Measurements from ENCODE around the gene MON1B.
"Not testable (repeated sequence)": the region's sequence is repeated elsewhere in the genome, so short reads cannot be mapped to it uniquely, and the experiment has no call there.

MON1B gene

GRCh38 chr16:77199211-77199610 is 8.2 kb downstream of the MON1B start, which contains the start of gene SYCE1L:
Gene SYCE1L (plus strand): TSS chr16:77199408. CDS start chr16:77199452, 44 bp downstream.
- DNase-seq = no peak

DNA sequence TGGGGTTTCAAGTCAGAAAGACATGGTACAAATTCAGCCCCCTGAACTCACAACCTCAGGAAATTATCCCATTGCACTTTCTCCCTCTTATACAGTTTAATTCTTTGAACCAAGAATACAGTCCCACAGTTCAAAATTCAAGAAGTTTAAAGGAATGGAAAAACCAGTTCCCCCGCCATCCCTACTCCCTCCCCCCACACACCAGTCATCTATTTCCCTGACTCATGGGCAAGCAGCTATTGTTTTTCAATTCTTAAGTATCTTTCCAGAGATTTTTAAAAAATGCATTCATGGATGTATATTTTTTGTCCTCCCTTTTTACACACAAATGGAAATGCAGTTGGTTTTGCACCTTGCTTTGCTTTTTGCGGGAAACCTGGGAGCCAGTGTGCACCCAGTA is 15.5 kb downstream of the MON1B start:
- no peak for DNase-seq

GRCh38 chr16:77207030-77207429 is 16.0 kb downstream of the MON1B start:
- DNase-seq = no peak

GRCh38 chr16:77208382-77208781 is 17.4 kb downstream of the MON1B start:
- DNase-seq = no peak

DNA sequence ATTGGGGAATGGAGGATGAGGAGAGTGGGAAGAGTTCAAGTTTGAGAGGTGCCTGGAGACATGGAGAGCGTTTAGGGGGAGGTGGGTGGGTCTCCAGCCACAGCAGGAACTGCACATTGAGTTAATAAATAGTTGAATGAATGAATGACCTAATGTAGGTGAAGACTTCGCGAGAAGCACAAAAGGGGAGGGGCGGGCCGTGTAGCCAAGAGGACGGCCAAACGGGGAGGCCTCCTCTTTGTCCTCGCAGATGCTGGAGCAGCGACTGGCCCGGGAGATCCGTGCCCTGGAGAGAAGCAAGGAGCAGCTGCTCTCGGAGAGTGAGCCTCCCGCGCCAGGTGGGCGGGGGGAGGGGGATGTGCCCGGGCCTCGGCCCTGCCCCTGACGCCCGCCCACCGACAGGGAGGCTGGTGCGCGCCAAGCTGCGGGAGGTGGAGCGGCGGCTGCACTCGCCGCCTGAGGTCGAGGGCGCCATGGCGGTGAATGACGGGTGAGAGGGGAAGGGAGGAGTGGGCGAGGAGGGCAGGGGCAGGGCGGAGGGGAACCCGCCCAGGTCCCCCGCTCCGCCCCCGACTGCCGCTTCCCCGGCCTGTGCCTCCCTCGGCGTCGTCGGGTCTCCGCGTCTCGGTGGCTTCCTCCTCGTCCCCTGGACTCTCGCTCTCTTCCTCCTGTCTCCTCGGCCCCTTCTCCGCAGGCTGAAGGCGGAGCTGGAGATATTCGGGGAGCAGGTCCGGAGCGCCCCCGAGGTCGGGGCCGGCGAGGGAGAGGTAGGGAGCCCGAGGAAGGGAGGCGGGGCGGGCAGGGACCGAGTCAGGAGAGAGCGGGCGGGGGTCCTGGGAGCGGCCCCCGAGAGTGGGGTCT is 21.1 kb downstream of the MON1B start:
- peak; percentile 61 for DNase-seq

DNA sequence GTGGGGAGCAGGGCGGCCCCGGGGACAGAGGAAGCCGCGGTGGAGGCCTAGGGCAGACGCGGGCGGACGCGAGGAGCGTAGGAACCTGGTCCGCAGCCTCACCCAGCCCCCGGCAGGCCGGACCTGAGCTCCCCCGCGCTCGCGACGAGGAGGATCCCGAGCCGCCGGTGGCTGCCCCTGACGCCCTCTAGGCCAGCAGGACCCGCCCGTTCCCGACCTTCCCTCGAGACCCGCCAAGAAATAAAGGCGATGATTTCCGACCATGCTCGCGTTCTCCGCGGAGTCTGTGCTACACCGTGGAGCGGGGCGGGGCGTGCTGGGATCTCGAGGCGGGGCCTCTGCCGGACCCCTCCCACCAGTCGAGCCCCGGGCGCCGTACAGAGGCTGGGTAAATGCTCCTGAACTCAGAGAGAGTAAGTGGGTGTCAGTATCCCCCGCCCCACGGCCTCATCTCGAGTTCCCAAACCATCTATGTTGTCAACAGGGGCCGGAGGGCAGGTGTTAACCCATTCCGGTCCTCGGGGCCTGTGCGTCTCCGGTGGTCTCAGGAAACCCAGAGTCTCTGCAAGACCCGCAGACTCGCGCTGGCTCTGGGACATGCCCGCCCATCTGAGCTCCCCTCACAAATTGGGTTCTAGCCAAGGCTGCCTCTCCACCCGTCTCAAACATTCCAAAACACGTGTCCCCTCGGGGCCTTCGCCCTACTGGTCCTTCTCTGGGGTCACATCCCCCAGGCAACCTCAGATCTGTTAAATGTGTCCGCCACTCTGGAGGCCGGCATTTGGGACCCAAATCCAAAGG is 22.0 kb downstream of the MON1B start:
- DNase-seq = peak; percentile 19

GRCh38 chr16:77213542-77214106 is 22.6 kb downstream of the MON1B start:
- DNase-seq = no peak

- no peak for DNase-seq
Observed at GRCh38 chr16:77214411-77215138, 23.6 kb downstream of the MON1B start.

- no peak for DNase-seq
Observed at GRCh38 chr16:77219437-77219836, 28.4 kb downstream of the MON1B start.

GRCh38 chr16:77220427-77220826 is 29.4 kb downstream of the MON1B start:
- no peak for DNase-seq

DNA sequence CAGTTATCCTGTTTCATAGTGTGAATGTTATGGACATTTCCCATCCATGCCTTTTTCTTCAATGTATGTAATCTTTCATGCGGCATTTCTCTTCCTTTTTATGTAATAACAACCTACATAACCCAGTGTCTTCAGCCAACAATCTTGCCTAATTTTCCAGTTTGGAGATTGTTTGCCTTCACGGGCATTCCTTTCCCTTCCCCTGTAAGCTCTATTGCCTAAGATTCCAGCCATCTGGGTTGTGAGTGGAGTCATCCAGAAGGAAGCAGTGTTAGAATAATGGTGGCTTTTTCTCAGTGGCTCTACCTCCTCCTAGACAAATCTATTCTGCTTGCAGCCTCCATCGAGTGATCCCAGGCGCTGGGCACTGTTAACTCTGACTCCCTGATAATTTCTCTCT is 30.5 kb downstream of the MON1B start:
- no peak for DNase-seq

- DNase-seq = no peak
Observed at GRCh38 chr16:77223184-77223583, 32.2 kb downstream of the MON1B start.

GRCh38 chr16:77225182-77225581 is 34.2 kb downstream of the MON1B start:
- DNase-seq = no peak

- DNase-seq = no peak
Observed at GRCh38 chr16:77227745-77228144, 36.8 kb downstream of the MON1B start.

GRCh38 chr16:77231047-77231446 is 40.1 kb downstream of the MON1B start:
- DNase-seq = no peak

- DNase-seq = no peak
Observed at GRCh38 chr16:77233799-77234519, 43.0 kb downstream of the MON1B start.

DNA sequence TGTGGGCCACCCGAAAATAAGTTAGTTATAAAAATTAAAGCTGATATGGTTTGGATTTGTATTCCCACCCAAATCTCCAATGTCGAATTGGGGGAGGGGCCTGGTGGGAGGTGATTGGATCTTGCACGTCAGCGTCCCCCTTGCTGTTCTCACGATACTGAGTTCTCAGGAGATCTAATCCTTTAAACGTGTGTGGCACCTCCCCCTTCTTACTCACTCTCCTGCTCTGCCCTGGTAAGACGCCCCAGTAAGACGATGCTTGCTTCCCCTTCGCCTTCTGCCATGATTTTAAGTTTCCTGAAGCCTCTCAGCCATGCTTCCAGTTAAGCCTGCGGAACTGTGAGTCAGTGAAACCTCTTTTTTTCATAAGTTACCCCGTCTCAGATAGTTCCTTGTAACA is 43.6 kb downstream of the MON1B start:
- no peak for DNase-seq

GRCh38 chr16:77236063-77236511 is 45.1 kb downstream of the MON1B start:
- peak; percentile 57 for DNase-seq

- no peak for DNase-seq
Observed at GRCh38 chr16:77238593-77238992, 47.6 kb downstream of the MON1B start.

GRCh38 chr16:77242471-77242870 is 51.5 kb downstream of the MON1B start:
- DNase-seq = not testable (repeated sequence)

GRCh38 chr16:77246150-77246549 is 55.2 kb downstream of the MON1B start:
- no peak for DNase-seq

DNA sequence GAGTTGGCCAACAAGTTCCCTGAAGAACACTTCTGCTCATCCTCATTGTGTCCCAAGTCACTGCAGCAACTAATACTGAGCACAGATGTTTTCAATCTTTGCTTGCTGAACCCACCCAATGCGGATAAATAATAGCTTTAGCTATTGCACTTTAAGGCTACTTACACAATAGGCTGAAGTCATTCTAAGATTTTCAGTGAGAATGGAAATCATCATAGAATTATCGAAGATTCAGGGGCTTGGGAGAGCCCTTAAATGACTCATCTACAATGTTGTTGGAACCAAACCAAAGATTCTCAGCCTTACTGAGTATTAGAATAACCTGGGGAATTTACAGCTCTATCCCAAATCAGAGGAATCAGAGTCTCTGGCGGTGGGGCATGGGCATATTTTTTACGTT is 59.4 kb downstream of the MON1B start:
- no peak for DNase-seq

All from NCI-H748 treated with DMSO at 0.1 percent for 48 hours (cell line).